ENCODE results near the gene CFAP91.

DNA sequence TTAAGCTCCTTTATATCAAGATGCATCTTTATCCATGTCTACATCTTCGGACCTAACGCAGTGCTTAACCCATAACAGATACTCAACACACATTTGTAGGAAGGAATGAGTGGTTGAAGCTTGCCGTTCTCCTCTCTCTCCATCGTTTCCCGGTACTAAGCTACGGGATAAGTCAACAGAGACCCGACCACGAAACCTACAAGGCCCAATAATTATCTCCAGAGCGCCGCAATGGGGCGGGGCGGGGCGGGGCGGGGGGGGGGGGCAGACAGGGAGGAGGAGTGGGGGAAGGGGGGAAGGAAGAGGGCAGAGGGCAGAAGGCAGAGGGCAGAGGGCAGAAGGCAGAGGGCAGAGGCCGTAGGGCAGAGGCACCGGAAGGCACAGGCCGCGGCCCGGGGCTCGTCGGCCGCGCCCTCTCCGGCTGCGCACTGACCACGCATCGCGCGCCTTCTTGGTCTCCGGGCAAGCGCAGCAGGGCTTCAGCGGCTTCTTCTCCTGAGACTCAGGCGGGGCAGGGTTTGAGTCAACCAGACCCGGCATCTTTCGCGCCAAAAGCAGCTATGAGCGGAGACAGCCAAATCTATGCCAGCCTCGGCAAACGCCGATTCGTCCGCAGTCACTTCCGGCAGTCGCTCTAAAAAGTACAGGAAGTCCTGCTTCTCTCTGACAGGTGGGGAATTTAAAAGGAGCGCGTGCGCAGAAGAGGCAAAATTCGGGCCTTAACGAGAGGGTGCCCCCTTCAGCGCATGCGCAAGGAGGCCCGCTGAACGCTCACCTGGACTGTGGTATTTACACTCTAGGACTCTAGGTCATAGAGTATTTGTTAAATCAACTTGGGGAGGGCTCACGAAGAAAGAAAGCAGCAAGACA lies 25.8 kb upstream of the CFAP91 start, which contains the start of gene COX17:
- TF ChIP-seq, protein P1, sequence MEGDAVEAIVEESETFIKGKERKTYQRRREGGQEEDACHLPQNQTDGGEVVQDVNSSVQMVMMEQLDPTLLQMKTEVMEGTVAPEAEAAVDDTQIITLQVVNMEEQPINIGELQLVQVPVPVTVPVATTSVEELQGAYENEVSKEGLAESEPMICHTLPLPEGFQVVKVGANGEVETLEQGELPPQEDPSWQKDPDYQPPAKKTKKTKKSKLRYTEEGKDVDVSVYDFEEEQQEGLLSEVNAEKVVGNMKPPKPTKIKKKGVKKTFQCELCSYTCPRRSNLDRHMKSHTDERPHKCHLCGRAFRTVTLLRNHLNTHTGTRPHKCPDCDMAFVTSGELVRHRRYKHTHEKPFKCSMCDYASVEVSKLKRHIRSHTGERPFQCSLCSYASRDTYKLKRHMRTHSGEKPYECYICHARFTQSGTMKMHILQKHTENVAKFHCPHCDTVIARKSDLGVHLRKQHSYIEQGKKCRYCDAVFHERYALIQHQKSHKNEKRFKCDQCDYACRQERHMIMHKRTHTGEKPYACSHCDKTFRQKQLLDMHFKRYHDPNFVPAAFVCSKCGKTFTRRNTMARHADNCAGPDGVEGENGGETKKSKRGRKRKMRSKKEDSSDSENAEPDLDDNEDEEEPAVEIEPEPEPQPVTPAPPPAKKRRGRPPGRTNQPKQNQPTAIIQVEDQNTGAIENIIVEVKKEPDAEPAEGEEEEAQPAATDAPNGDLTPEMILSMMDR (IDR thresholded peaks at IDR 0.05) = peak in 1 of 3 donors; percentile 32
- no peak for TF ChIP-seq EP300 (IDR thresholded peaks at IDR 0.05)
